Psoas muscle (tissue), 8 donors: ENCODE measurements around the gene ZNF277. TPM values are rescaled to one million over a fixed set of nuclear protein-coding genes. Genes with fewer than 3 reads are reported as not detected.

Source experiments
- ATAC-seq, 4 donors: fragments of 200-7000 bp; cut with Tn5 transposase; one replicate each; pipeline ENCODE4 v1.9.1; 2020; ENCODE audit warnings: moderate library complexity in 3 of 4, mild to moderate bottlenecking in 2 of 4
- DNase-seq, 2 donors: peaks; one replicate each; pipeline ENCODE4 v3.0.0-alpha.2; 2020
- H3K27ac ChIP-seq: fragments of 200-600 bp; one replicate; pipeline ENCODE4 v1.8.0; 2022
- H3K27me3 ChIP-seq, 3 donors: fragments of 200-600 bp in 1 of 3; one replicate each; pipeline versions ENCODE4 v1.6.1 to v1.8.0; 2013 to 2022; ENCODE audit warnings: low read length in 2 of 3, mild to moderate bottlenecking in 2 of 3, moderate library complexity in 1 of 3; ENCODE audit not compliant: insufficient read depth in 3 of 3
- H3K36me3 ChIP-seq, 2 donors: fragments of 200-600 bp in 1 of 2; one replicate each; pipeline versions ENCODE4 v1.6.1 to v1.8.0; 2013 to 2022; ENCODE audit warnings: low read depth in 1 of 2, mild to moderate bottlenecking in 1 of 2, moderate library complexity in 1 of 2; ENCODE audit not compliant: insufficient read depth in 1 of 2
- H3K4me1 ChIP-seq: fragments of 200-600 bp; one replicate; pipeline ENCODE4 v1.8.0; 2022
- H3K4me3 ChIP-seq: fragments of 200-600 bp; one replicate; pipeline ENCODE4 v1.8.0; 2022; ENCODE audit warnings: mild to moderate bottlenecking
- H3K9me3 ChIP-seq: fragments of 200-600 bp; one replicate; pipeline ENCODE4 v1.8.0; 2022
- WGBS, 3 donors: extraction: QIAGEN DNeasy Blood & Tissue Kit; methylation state at CpG; one replicate each; pipeline versions ENCODE4 v1.1.6 to v1.1.7; 2013; 5-methylcytosine and 5-hydroxymethylcytosine counted together
- intact Hi-C, 2 donors: fragments of 100-400 bp; cut with DNase I; formaldehyde crosslinking; loops; one replicate each; pipeline versions ENCODE4 v1.11.0 to v1.14.2; 2022
- polyA plus RNA-seq, 3 donors: library from polyadenylated mRNA; stranded (reverse); fragments of 200-250 nt; gene quantifications; one replicate each; pipeline ENCODE4 v1.2.3, GENCODE V29; 2013
- total RNA-seq, 4 donors: library from RNA; stranded (reverse); fragmentation: NEBNext Ultra II Directional in 2 of 4; extraction: Animal tissue kit (Norgen Biotek cat#: 25700) in 2 of 4; gene quantifications; one replicate each; pipeline versions ENCODE4 v1.2.1 to v1.2.4, GENCODE V29; 2021 to 2023
- TF ChIP-seq, protein P1 (sequence below): fragments of 200-600 bp; IDR thresholded peaks from one replicate; pipeline ENCODE4 v1.8.0; 2022; ENCODE audit warnings: antibody characterized with exemption
- donor health status: healthy with polysubstance abuse.
- donor health status: DM: no; HTN: no; CAD: no; lungs with moderate emphysema.
- donor health status: Bipolar disorder and iron deficiency.
- donor health status: healthy.
- donor health status: DM: yes; HTN: yes; CAD: no.
- donor health status: DM: no; HTN: no; CAD: no.
- donor health status: DM: no; HTN: no; CAD: no.
- donor health status: DM: yes; HTN: yes; CAD: no.

Gene ZNF277
- total and polyA plus RNA-seq, 7 donors = 6.9 to 16.7 (median 11.6) TPM

DNA sequence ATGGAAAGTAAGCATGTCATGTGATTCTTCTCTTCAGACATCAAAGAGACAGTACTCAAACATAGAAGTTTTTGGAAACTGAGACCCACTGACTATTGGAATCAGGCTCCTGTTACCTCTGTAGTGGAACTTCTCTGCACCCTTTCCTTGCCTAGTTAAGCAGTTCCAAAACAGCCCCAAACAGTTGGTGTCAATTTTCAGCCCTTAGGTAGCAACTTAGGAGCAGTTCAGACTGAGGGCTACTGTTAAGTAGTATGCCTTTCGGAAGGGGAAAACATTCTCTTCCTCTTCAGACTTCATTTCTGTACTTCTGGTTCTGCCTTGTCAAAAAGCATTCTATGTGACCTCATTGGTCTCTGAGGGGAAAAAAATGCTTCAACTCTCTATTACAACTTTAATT is 85.7 kb downstream of the ZNF277 start:
- Histone ChIP-seq H3K9me3 (no peaks in the 10 kb centered on the region), H3K4me3 (no peak overlapping the region), H3K4me1 (no peaks in the 10 kb centered on the region), H3K27ac (no peak overlapping the region), H3K36me3 (peaks cover 0 to 8% of the 10 kb centered on the region in 2 donors), H3K27me3 (no peaks in the 10 kb centered on the region)
- WGBS, 3 donors = 92 to 95% (median 94%) methylated on average over 1 of the region's 1 CpG
- TF ChIP-seq, protein P1, sequence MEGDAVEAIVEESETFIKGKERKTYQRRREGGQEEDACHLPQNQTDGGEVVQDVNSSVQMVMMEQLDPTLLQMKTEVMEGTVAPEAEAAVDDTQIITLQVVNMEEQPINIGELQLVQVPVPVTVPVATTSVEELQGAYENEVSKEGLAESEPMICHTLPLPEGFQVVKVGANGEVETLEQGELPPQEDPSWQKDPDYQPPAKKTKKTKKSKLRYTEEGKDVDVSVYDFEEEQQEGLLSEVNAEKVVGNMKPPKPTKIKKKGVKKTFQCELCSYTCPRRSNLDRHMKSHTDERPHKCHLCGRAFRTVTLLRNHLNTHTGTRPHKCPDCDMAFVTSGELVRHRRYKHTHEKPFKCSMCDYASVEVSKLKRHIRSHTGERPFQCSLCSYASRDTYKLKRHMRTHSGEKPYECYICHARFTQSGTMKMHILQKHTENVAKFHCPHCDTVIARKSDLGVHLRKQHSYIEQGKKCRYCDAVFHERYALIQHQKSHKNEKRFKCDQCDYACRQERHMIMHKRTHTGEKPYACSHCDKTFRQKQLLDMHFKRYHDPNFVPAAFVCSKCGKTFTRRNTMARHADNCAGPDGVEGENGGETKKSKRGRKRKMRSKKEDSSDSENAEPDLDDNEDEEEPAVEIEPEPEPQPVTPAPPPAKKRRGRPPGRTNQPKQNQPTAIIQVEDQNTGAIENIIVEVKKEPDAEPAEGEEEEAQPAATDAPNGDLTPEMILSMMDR = no peak
- intact Hi-C loops = no loop called here
- no peak for DNase-seq
- no peak for ATAC-seq

DNA sequence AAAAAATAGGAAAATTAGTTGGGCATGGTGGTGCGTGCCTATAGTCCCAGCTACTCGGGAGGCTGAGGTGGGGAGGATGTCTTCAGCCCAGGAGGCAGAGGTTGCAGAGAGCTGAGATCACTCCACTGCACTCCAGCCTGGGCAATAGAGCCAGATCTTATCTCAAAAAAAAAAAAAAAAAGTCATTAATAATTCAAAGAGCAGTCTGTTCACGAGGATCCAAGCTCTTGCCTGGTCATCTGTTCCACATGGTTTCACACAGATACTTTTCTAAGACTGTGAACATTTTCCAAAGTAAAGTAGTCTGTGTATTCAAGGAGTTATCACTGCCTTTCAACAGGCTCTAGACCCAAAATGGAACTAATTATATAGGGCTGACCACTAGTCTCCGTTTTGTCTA is 86.9 kb downstream of the ZNF277 start:
- Histone ChIP-seq H3K4me3 (no peak overlapping the region), H3K4me1 (no peaks in the 10 kb centered on the region), H3K27ac (no peak overlapping the region), H3K9me3 (no peaks in the 10 kb centered on the region), H3K27me3 (no peaks in the 10 kb centered on the region), H3K36me3 (peaks cover 1 to 3% of the 10 kb centered on the region in 2 donors)
- DNase-seq (no peak), ATAC-seq (no peak)
- TF ChIP-seq, protein P1 = no peak
- 84 to 93% (median 89%) methylated on average over 4 of the region's 4 CpGs for WGBS, 3 donors
- intact Hi-C loops = no loop called here

DNA sequence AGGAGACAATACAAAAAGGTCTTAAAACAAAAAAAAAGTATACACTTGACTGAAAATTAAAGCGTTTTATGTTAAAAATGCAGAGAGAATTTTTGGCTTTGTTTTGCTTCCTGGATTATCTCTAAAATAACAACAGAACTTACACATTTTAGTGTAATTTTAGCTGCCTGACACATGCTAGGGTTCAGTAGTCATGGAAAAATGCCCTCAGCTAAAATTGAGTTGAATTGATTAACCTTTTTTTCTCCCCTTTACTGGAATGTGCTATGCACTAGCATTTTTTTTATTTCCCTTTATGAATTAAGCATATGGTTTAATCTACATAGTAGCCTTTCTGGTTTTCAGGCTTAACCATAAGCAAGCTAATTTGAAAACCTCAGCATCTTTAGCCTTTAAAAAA is 89.9 kb downstream of the ZNF277 start:
- DNase-seq (no peak), ATAC-seq (no peak)
- WGBS, 3 donors = 43 to 61% (median 58%) methylated on average over 1 of the region's 1 CpG
- intact Hi-C loops = no loop called here
- no peaks in the 10 kb centered on the region for H3K27me3 ChIP-seq
- H3K9me3 ChIP-seq = no peaks in the 10 kb centered on the region
- TF ChIP-seq, protein P1 = no peak
- H3K4me3 ChIP-seq = no peak overlapping the region
- peaks cover 0 to 2% of the 10 kb centered on the region in 2 donors for H3K36me3 ChIP-seq
- H3K27ac ChIP-seq = no peak overlapping the region
- no peaks in the 10 kb centered on the region for H3K4me1 ChIP-seq

DNA sequence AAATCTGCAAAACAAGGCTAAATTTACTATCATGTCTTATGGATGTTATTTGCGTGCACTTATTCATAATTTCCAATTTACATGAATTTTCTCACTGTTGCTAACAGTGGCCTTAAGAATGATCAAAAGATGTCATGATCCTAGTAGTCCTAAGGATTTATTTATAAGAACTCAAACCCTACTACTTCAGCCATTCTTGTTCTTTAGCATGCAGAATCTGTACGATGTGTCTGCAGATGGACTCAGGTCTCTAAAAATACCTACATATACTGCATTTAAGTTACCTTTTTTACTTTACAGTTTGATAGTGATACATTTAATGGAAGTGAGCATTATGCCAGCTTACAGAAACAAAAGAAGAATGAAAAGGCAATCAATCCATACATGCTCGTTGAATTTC is 91.2 kb downstream of the ZNF277 start:
- no peak for ATAC-seq

More for the DNA sequence above, 91.2 kb downstream of the ZNF277 start:
- no peak overlapping the region for H3K4me3 ChIP-seq
- H3K36me3 ChIP-seq = peaks cover 0 to 2% of the 10 kb centered on the region in 2 donors
- H3K27me3 ChIP-seq = no peaks in the 10 kb centered on the region
- intact Hi-C loops = no loop called here
- H3K4me1 ChIP-seq = no peaks in the 10 kb centered on the region
- H3K27ac ChIP-seq = no peak overlapping the region
- TF ChIP-seq, protein P1 = no peak
- no peaks in the 10 kb centered on the region for H3K9me3 ChIP-seq
- 96 to 99% (median 98%) methylated on average over 3 of the region's 3 CpGs for WGBS, 3 donors
- DNase-seq = no peak
